GM12872 (cell line): ENCODE results near the gene ARHGEF16.

Experiments used
- CTCF ChIP-seq: IDR thresholded peaks from 3 replicates; pipeline ENCODE4 v1.5.1; 2011; ENCODE audit warnings: low read depth, mild to moderate bottlenecking, low read length, moderate library complexity; ENCODE audit not compliant: insufficient read depth

Gene ARHGEF16

GRCh38 chr1:3453203-3453761 is 1.2 kb upstream of the ARHGEF16 start:
- TF ChIP-seq CTCF: peak; percentile 93

- no peak for TF ChIP-seq CTCF
These were observed 550 bp downstream of the ARHGEF16 start for GRCh38 chr1:3454811-3455618.

GRCh38 chr1:3455670-3456448 is 1.4 kb downstream of the ARHGEF16 start:
- TF ChIP-seq CTCF: no peak

GRCh38 chr1:3456449-3456963 is 2.0 kb downstream of the ARHGEF16 start:
- no peak for TF ChIP-seq CTCF

- TF ChIP-seq CTCF: no peak
These were observed 2.8 kb downstream of the ARHGEF16 start for GRCh38 chr1:3456964-3457909.

- TF ChIP-seq CTCF: no peak
These were observed 3.7 kb downstream of the ARHGEF16 start for GRCh38 chr1:3457910-3458883.
